SK-N-SH treated with all-trans-retinoic acid at 6 μM for 48 hours (cell line): ENCODE measurements around the gene RAB25.

ENCODE experiments used
- ATAC-seq: fragments of 200-7000 bp; cut with Tn5 transposase; 3 replicates; pipeline ENCODE4 v1.9.1; 2020; ENCODE audit warnings: mild to moderate bottlenecking, moderate library complexity
- BACH2 ChIP-seq: fragments of 250-450 bp; sonication (Bioruptor Pico); IDR thresholded peaks from 2 replicates; pipeline ENCODE4 v1.9.0; 2021; ENCODE audit warnings: mild to moderate bottlenecking, borderline replicate concordance
- CREB5 ChIP-seq: fragments of 250-450 bp; sonication (Bioruptor Pico); IDR thresholded peaks from 2 replicates; pipeline ENCODE4 v1.5.1; 2020; ENCODE audit warnings: low read depth, mild to moderate bottlenecking, moderate library complexity
- CSDC2 ChIP-seq: fragments of 250-450 bp; sonication (Bioruptor Pico); IDR thresholded peaks from 2 replicates; pipeline ENCODE4 v1.5.0; 2020; ENCODE audit warnings: mild to moderate bottlenecking, moderate library complexity
- CSRNP3 ChIP-seq: fragments of 250-450 bp; sonication (Bioruptor Pico); IDR thresholded peaks from 2 replicates; pipeline ENCODE4 v1.5.1; 2021; ENCODE audit warnings: mild to moderate bottlenecking, moderate library complexity
- ISL1 ChIP-seq: fragments of 250-450 bp; sonication (Bioruptor Pico); IDR thresholded peaks from 2 replicates; pipeline ENCODE4 v2.1.2; 2022; ENCODE audit warnings: mild to moderate bottlenecking, moderate library complexity
- OSR1 ChIP-seq: fragments of 250-450 bp; sonication (Bioruptor Pico); IDR thresholded peaks from 2 replicates; pipeline ENCODE4 v1.8.0; 2022; ENCODE audit warnings: moderate library complexity, mild to moderate bottlenecking, inconsistent platforms
- PATZ1 ChIP-seq: fragments of 250-450 bp; sonication (Bioruptor Pico); IDR thresholded peaks from 2 replicates; pipeline ENCODE4 v1.8.0; 2020; ENCODE audit warnings: mild to moderate bottlenecking, moderate library complexity, borderline replicate concordance
- POU6F1 ChIP-seq: fragments of 250-450 bp; sonication (Bioruptor Pico); IDR thresholded peaks from 2 replicates; pipeline ENCODE4 v1.8.0; 2021; ENCODE audit warnings: low read depth, mild to moderate bottlenecking, moderate library complexity, borderline replicate concordance
- PPARA ChIP-seq: fragments of 250-450 bp; sonication (Bioruptor Pico); IDR thresholded peaks from 2 replicates; pipeline ENCODE4 v1.5.0; 2020; ENCODE audit warnings: mild to moderate bottlenecking, borderline replicate concordance
- SNAI2 ChIP-seq: fragments of 250-450 bp; sonication (Bioruptor Pico); IDR thresholded peaks from 2 replicates; pipeline ENCODE4 v1.5.0; 2020; ENCODE audit warnings: mild to moderate bottlenecking, moderate library complexity
- TCF4 ChIP-seq: fragments of 250-450 bp; sonication (Bioruptor Pico); IDR thresholded peaks from 2 replicates; pipeline ENCODE4 v1.8.0; 2021; ENCODE audit warnings: mild to moderate bottlenecking, moderate library complexity, borderline replicate concordance
- TOX ChIP-seq: fragments of 250-450 bp; sonication (Bioruptor Pico); IDR thresholded peaks from 2 replicates; pipeline ENCODE4 v1.8.0; 2021; ENCODE audit warnings: mild to moderate bottlenecking, moderate library complexity, borderline replicate concordance
- TSHZ2 ChIP-seq: fragments of 250-450 bp; sonication (Bioruptor Pico); IDR thresholded peaks from 2 replicates; pipeline ENCODE4 v1.5.0; 2020; ENCODE audit warnings: mild to moderate bottlenecking, moderate library complexity
- ZFP30 ChIP-seq: fragments of 450-650 bp; formaldehyde crosslinking; IDR thresholded peaks from 2 replicates; pipeline ENCODE4 v1.5.0; 2022; ENCODE audit warnings: mild to moderate bottlenecking, moderate library complexity
- ZNF565 ChIP-seq: fragments of 450-650 bp; formaldehyde crosslinking; conservative IDR thresholded peaks from 2 replicates; pipeline ENCODE4 v1.5.0; 2020; ENCODE audit warnings: low read depth, mild to moderate bottlenecking, moderate library complexity
- ZNF70 ChIP-seq: fragments of 450-650 bp; formaldehyde crosslinking; IDR thresholded peaks from 2 replicates; pipeline ENCODE4 v1.5.0; 2020; ENCODE audit warnings: mild to moderate bottlenecking, moderate library complexity
- ZNF8 ChIP-seq: fragments of 450-650 bp; formaldehyde crosslinking; IDR thresholded peaks from 2 replicates; pipeline ENCODE4 v1.5.0; 2020; ENCODE audit warnings: mild to moderate bottlenecking, moderate library complexity

The RAB25 gene

GRCh38 chr1:156099282-156099681 is 38.3 kb downstream of the RAB25 start:
- no peak for ATAC-seq
- TF ChIP-seq ZNF70 (no peak), ZFP30 (CRISPR knock-in tag) (no peak), PPARA (CRISPR knock-in tag) (no peak)

- ATAC-seq: no peak
- TF ChIP-seq TCF4 (CRISPR knock-in tag): no peak
- no peak for TF ChIP-seq BACH2 (CRISPR knock-in tag)
- TF ChIP-seq ZNF565 (CRISPR knock-in tag): no peak
- no peak for TF ChIP-seq ZNF8 (CRISPR knock-in tag)
Measured at GRCh38 chr1:156100205-156100995, 39.4 kb downstream of the RAB25 start.

- TF ChIP-seq POU6F1 (CRISPR knock-in tag) (no peak), ZNF70 (no peak), OSR1 (CRISPR knock-in tag) (no peak), ZNF8 (CRISPR knock-in tag) (no peak), CSRNP3 (no peak), ZFP30 (CRISPR knock-in tag) (no peak), ISL1 (no peak), PATZ1 (CRISPR knock-in tag) (no peak), SNAI2 (CRISPR knock-in tag) (no peak), TSHZ2 (no peak), CREB5 (CRISPR knock-in tag) (no peak), PPARA (CRISPR knock-in tag) (no peak), TOX (CRISPR knock-in tag) (no peak), CSDC2 (CRISPR knock-in tag) (no peak), ZNF565 (CRISPR knock-in tag) (no peak), BACH2 (CRISPR knock-in tag) (no peak)
- ATAC-seq: no peak
Measured at GRCh38 chr1:156101880-156102279, 40.9 kb downstream of the RAB25 start.
